Calu3 (cell line): ENCODE data around the gene E2F1. TPM values are rescaled to one million over a fixed set of nuclear protein-coding genes. Genes with fewer than 3 reads are reported as not detected.

ENCODE experiments used
- BruUV-seq: library from RNA; stranded (reverse); fragments of 400-500 nt; replicated peaks from 2 replicates; lab custom pipeline; 2021; lab: Mats Ljungman, UMichigan
- CTCF ChIA-PET: fragments of 300-600 bp; sonication (Branson Sonifier 250); formaldehyde crosslinking; loops from one replicate; lab custom pipeline; 2022; ENCODE audit warnings: antibody characterized with exemption; lab: Charles Lee
- DNase-seq: peaks from one replicate; pipeline ENCODE4 v3.0.0; 2022
- H3K27ac Mint-ChIP-seq: one replicate; pipeline ENCODE4 v1.8.0; 2022; ENCODE audit warnings: mixed read lengths; ENCODE audit not compliant: unreplicated experiment
- H3K27me3 Mint-ChIP-seq: one replicate; pipeline ENCODE4 v1.8.0; 2022; ENCODE audit warnings: mixed read lengths; ENCODE audit not compliant: unreplicated experiment
- H3K36me3 Mint-ChIP-seq: one replicate; pipeline ENCODE4 v1.8.0; 2022; ENCODE audit warnings: mild to moderate bottlenecking, moderate library complexity, mixed read lengths; ENCODE audit not compliant: insufficient read depth, unreplicated experiment
- H3K4me1 Mint-ChIP-seq: one replicate; pipeline ENCODE4 v1.8.0; 2022; ENCODE audit warnings: mild to moderate bottlenecking, low read depth, mixed read lengths; ENCODE audit not compliant: unreplicated experiment
- H3K4me3 Mint-ChIP-seq: one replicate; pipeline ENCODE4 v1.8.0; 2022; ENCODE audit warnings: mild to moderate bottlenecking, low read depth, moderate library complexity, mixed read lengths; ENCODE audit not compliant: unreplicated experiment
- H3K9me3 Mint-ChIP-seq: one replicate; pipeline ENCODE4 v1.8.0; 2022; ENCODE audit warnings: low read depth, mixed read lengths; ENCODE audit not compliant: unreplicated experiment
- CTCF ChIP-seq: fragments of 200-600 bp; IDR thresholded peaks from one replicate; pipeline ENCODE4 v1.8.0; 2022; ENCODE audit warnings: antibody characterized with exemption; ENCODE audit not compliant: unreplicated experiment
- intact Hi-C: fragments of 100-400 bp; cut with micrococcal nuclease; formaldehyde crosslinking; loops from one replicate; pipeline ENCODE4 v1.10.0; 2022; ENCODE audit not compliant: unreplicated experiment
- total RNA-seq: library from RNA; stranded (reverse); gene quantifications from 2 replicates; pipeline ENCODE4 v1.2.3, GENCODE V29; 2022

The E2F1 gene
- total RNA-seq, 1 experiment from 2014 or later = 62.3 TPM

- peaks cover 17% of the 10 kb centered on the region for H3K36me3 Mint-ChIP-seq
- H3K9me3 Mint-ChIP-seq = no peaks in the 10 kb centered on the region
- intact Hi-C loops = no loop called here
- no peak overlapping the region for H3K27ac Mint-ChIP-seq
- no peak for DNase-seq
- peaks cover 21% of the 10 kb centered on the region for H3K4me1 Mint-ChIP-seq
- no peak for TF ChIP-seq CTCF
- BruUV-seq = no TSS peak
- CTCF ChIA-PET = interaction anchor here (0.8 kb wide), 1 partner anchor 8 kb away, joined by 3 read pairs; the partner anchor contains the start of gene PXMP4
- H3K27me3 Mint-ChIP-seq = no peaks in the 10 kb centered on the region
- H3K4me3 Mint-ChIP-seq = no peak overlapping the region
Observed at GRCh38 chr20:33727806-33728205, 41.6 kb upstream of the E2F1 start.

DNA sequence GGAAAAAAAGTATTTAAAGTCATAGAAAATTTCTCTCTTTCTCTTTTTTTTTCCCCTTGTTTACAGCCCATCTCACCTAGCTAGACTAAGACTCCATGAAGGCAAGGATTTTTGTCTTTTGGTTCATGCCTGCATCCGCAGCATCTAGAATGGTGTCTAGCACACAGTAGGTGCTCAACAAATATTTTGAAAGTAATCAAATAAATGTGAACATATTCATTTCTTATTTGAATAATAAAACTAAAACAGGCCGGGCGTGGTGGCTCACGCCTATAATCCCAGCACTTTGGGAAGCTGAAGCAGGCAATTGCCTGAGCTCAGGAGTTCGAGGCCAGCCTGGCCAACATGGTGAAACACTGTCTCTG, 40.9 kb upstream of the E2F1 start:
- TF ChIP-seq CTCF = no peak
- H3K4me3 Mint-ChIP-seq = no peak overlapping the region
- H3K27me3 Mint-ChIP-seq = no peaks in the 10 kb centered on the region
- no peak overlapping the region for H3K27ac Mint-ChIP-seq
- H3K4me1 Mint-ChIP-seq = peaks cover 15% of the 10 kb centered on the region
- no TSS peak for BruUV-seq
- CTCF ChIA-PET = interaction anchor here (0.6 kb wide), 1 partner anchor 1614 kb away, joined by 4 read pairs; no protein-coding TSS in a partner anchor
- peaks cover 11% of the 10 kb centered on the region for H3K36me3 Mint-ChIP-seq
- no peaks in the 10 kb centered on the region for H3K9me3 Mint-ChIP-seq
- intact Hi-C loops = no loop called here
- DNase-seq = no peak

DNA sequence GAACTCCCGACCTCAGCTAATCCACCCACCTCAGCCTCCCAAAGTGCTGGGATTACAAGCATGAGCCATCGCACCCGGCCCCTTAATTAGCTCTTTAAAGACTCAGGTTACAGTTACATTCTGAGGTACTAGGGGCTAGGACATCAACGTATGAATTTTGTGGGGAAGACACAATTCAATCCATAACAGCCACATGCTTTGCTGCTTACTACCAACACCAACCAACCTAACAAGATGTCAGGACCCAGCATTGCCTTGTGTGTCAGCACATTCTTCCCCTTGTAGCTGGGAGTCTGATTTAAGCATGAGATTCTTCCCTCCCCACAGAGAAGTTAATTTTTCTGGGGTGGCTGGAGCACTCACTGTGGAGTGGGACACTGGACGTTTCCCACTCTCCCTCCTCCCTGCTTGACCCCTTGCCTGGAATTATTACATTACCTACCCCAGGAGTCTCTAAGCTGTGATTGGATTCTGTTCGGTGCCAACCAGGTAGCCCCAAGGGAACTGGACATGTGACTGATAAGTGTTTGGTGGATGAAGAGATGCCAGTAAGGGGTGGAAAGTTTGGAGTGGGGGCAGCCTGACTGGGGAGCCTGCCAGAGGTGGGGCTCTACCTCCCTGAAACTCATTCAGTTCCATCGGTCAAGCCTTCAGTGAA, 39.6 kb upstream of the E2F1 start:
- CTCF ChIA-PET = no interaction called here
- TF ChIP-seq CTCF = no peak
- H3K4me3 Mint-ChIP-seq = no peak overlapping the region
- intact Hi-C loops = no loop called here
- no peak for DNase-seq
- no peak overlapping the region for H3K27ac Mint-ChIP-seq
- H3K4me1 Mint-ChIP-seq = peaks cover 14% of the 10 kb centered on the region
- H3K27me3 Mint-ChIP-seq = no peaks in the 10 kb centered on the region
- no peaks in the 10 kb centered on the region for H3K9me3 Mint-ChIP-seq
- peaks cover 6% of the 10 kb centered on the region for H3K36me3 Mint-ChIP-seq
- no TSS peak for BruUV-seq

- intact Hi-C loops = no loop called here
- H3K4me3 Mint-ChIP-seq = no peak overlapping the region
- H3K27ac Mint-ChIP-seq = no peak overlapping the region
- H3K27me3 Mint-ChIP-seq = no peaks in the 10 kb centered on the region
- BruUV-seq = no TSS peak
- peaks cover 22% of the 10 kb centered on the region for H3K4me1 Mint-ChIP-seq
- TF ChIP-seq CTCF = no peak
- H3K36me3 Mint-ChIP-seq = peaks cover 18% of the 10 kb centered on the region
- peaks cover 2% of the 10 kb centered on the region for H3K9me3 Mint-ChIP-seq
- CTCF ChIA-PET = interaction anchor here (0.7 kb wide), 1 partner anchor 16 kb away, joined by 4 read pairs; no protein-coding TSS in a partner anchor
- DNase-seq = peak; percentile 17
Observed at GRCh38 chr20:33724439-33725094, 38.4 kb upstream of the E2F1 start.
